Measurements from ENCODE around the gene EPHB1. TPM values are rescaled to one million over a fixed set of nuclear protein-coding genes. Genes with fewer than 3 reads are reported as not detected.

The EPHB1 gene
- total and polyA plus RNA-seq, 2 donors (not counting 3 experiments of a cell fraction or from before 2014, with no cell fraction given), result 1.3 to 5.2 TPM

GRCh38 chr3:134952371-134952770 lies 157.3 kb downstream of the EPHB1 start:
- BruUV-seq (replicated peaks), result no TSS peak
- no peak for FAIRE-seq
- H2AFZ ChIP-seq (ENCODE audit: low read depth, low read length), result no peak overlapping the region
- H3K9me1 ChIP-seq (replicated peaks; ENCODE audit: control insufficient read depth, extremely low read depth, insufficient read depth, low read length), result no peaks in the 10 kb centered on the region
- no peak overlapping the region for H3K9ac ChIP-seq (replicated peaks; ENCODE audit: extremely low read depth, insufficient read depth, low read length)
- POLR2A ChIA-PET, result no interaction called here
- H3K4me1 ChIP-seq (ENCODE audit: control insufficient read depth, extremely low read depth, insufficient read depth, low read length), result no peaks in the 10 kb centered on the region
- no peaks in the 10 kb centered on the region for H3K27me3 ChIP-seq (ENCODE audit: control insufficient read depth in 2 of 2, insufficient read depth in 2 of 2, low read length in 2 of 2)
- no peak for DNase-seq (ENCODE audit: low read depth, low spot score)
- CTCF ChIA-PET, result no interaction called here
- no peaks in the 10 kb centered on the region for H3K36me3 ChIP-seq (ENCODE audit: control insufficient read depth in 2 of 2, extremely low read depth in 1 of 2, insufficient read depth in 2 of 2, low read length in 2 of 2)
- H3K9me3 ChIP-seq (replicated peaks; ENCODE audit: control insufficient read depth, insufficient read depth, low read length), result no peaks in the 10 kb centered on the region
- H3K4me2 ChIP-seq (ENCODE audit: insufficient read depth, low read length), result no peak overlapping the region
- dilution Hi-C loops (cut with MboI; ENCODE audit: extremely low pct_ligation_motif_present, low sequenced_read_pairs) (no loop called here), intact Hi-C loops (cut with micrococcal nuclease) (no loop called here)
- no peaks in the 10 kb centered on the region for H4K20me1 ChIP-seq (replicated peaks; ENCODE audit: control insufficient read depth, extremely low read depth, insufficient read depth, low read length)
- TF ChIP-seq MYC (IDR thresholded peaks at IDR 0.05; ENCODE audit: low read depth, low read length), result no peak
- no peak for TF ChIP-seq GATA2 (IDR thresholded peaks at IDR 0.05; ENCODE audit: insufficient read depth, insufficient read length, low read depth, low read length)
- no peak for TF ChIP-seq EZH2 (IDR thresholded peaks at IDR 0.05; ENCODE audit: borderline replicate concordance, low read depth, low read length, severe bottlenecking)
- no peak for TF ChIP-seq POLR2A (IDR thresholded peaks at IDR 0.05; ENCODE audit: low read depth, low read length)
- TF ChIP-seq POLR2AphosphoS5 (IDR thresholded peaks at IDR 0.05; ENCODE audit: insufficient read depth, low read depth, low read length), result no peak
- TF ChIP-seq JUN (IDR thresholded peaks at IDR 0.05; ENCODE audit: borderline replicate concordance, insufficient read depth, insufficient read length, low read depth), result no peak
- no peak for TF ChIP-seq CTCF (IDR thresholded peaks at IDR 0.05; ENCODE audit: extremely low read depth in 1 of 2, insufficient read depth in 1 of 2, low read depth in 1 of 2, low read length in 2 of 2)
- TF ChIP-seq MAX (IDR thresholded peaks at IDR 0.05; ENCODE audit: insufficient read depth, insufficient read length), result no peak
- TF ChIP-seq FOS (IDR thresholded peaks at IDR 0.05; ENCODE audit: borderline replicate concordance, insufficient read depth, low read length), result no peak
- H3K4me3 ChIP-seq (replicated peaks in 1 of 3; ENCODE audit: insufficient read depth in 1 of 3, low read depth in 1 of 3, low read length in 3 of 3), result no peak overlapping the region
- H3K27ac ChIP-seq (ENCODE audit: insufficient read depth, low read depth, low read length), result no peak overlapping the region
- no peaks in the 10 kb centered on the region for H3K79me2 ChIP-seq (ENCODE audit: control insufficient read depth, insufficient read depth, low read length)
